Esophagus squamous epithelium (tissue), 5 donors: Measurements from ENCODE around the gene SYAP1. TPM values are rescaled to one million over a fixed set of nuclear protein-coding genes. Genes with fewer than 3 reads are reported as not detected.

ENCODE experiments used
- DNase-seq: peaks from one replicate; lab custom pipeline; 2025; lab: John Stamatoyannopoulos, UW
- H3K27ac ChIP-seq, 4 donors: fragments of 200-600 bp; sonication (generic); one replicate each; pipeline ENCODE4 v1.5.1; 2016 to 2019; ENCODE audit warnings: mild to moderate bottlenecking in 1 of 4
- H3K27me3 ChIP-seq, 4 donors: fragments of 200-600 bp; sonication (generic); 1 replicate in 3 of 4; 2 replicates in 1 of 4; pipeline versions ENCODE4 v1.5.1 to v1.6.0; 2017 to 2021; ENCODE audit warnings: antibody characterized with exemption in 1 of 4
- H3K36me3 ChIP-seq, 3 donors: fragments of 200-600 bp; sonication (generic); one replicate each; pipeline ENCODE4 v1.5.1; 2016 to 2019
- H3K4me1 ChIP-seq, 3 donors: fragments of 200-600 bp; sonication (generic); one replicate each; pipeline ENCODE4 v1.5.1; 2017 to 2019
- H3K4me3 ChIP-seq, 4 donors: fragments of 200-600 bp; sonication (generic); 1 replicate in 3 of 4; 2 replicates in 1 of 4; pipeline ENCODE4 v1.5.1; 2016 to 2019; ENCODE audit warnings: mild to moderate bottlenecking in 2 of 4, moderate library complexity in 1 of 4
- H3K9me3 ChIP-seq, 3 donors: fragments of 200-600 bp; sonication (generic); one replicate each; pipeline ENCODE4 v1.5.1; 2016 to 2019
- POLR2A ChIP-seq, 4 donors: fragments of 450-650 bp; IDR thresholded peaks; one replicate each; pipeline ENCODE4 v1.6.1; 2017; ENCODE audit warnings: antibody characterized with exemption in 4 of 4, mild to moderate bottlenecking in 4 of 4, moderate library complexity in 3 of 4
- WGBS, 2 donors: methylation state at CpG; one replicate each; pipeline ENCODE4 v1.1.5; 2018; 5-methylcytosine and 5-hydroxymethylcytosine counted together
- intact Hi-C: fragments of 100-400 bp; cut with DNase I; formaldehyde crosslinking; loops from one replicate; pipeline ENCODE4 v1.15.0; 2022
- total RNA-seq, 4 donors: library from RNA; depleted of rRNA; stranded (reverse); fragments of >200 nt; gene quantifications; one replicate each; pipeline ENCODE4 v1.1.0, GENCODE V29; 2016
- TF ChIP-seq, protein P1 (sequence below), 6 experiments: fragments of 450-650 bp in 4 of 6; fragments of 200-600 bp in 2 of 6; sonication (generic) in 2 of 6; IDR thresholded peaks; one replicate each; pipeline ENCODE4 v1.5.1; 2016 to 2019; ENCODE audit warnings: antibody characterized with exemption in 6 of 6, mild to moderate bottlenecking in 4 of 6, moderate library complexity in 4 of 6
- donor health status: DM: yes; HTN: yes; CAD: no.

SYAP1 gene
- total RNA-seq, 4 donors from 2014 or later: 16.2 to 22.8 (median 18.2) TPM

DNA sequence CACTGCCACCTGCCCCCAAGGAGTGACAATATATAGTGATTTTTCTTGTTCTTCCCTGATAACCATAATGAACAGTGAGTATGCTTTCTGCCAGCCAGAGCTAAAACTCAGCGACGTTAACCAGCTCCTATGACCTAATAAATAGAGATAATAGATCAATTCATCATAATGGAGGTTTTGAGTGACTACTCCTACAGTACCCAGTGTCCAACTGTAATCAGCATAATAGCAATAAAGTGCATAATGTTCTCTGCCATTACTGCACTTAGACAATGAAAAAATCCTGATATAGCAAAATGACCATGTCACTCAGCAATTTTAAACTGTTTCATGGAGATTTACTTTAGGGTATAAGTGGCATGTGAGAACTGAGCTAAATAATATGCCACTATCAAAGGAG lies 46.2 kb downstream of the SYAP1 start:
- no peaks in the 10 kb centered on the region for H3K4me1 ChIP-seq
- intact Hi-C loops: no loop called here
- no peaks in the 10 kb centered on the region for H3K9me3 ChIP-seq
- H3K36me3 ChIP-seq: peaks cover 0 to 5% (median 2%) of the 10 kb centered on the region in 3 donors
- TF ChIP-seq, protein P1, sequence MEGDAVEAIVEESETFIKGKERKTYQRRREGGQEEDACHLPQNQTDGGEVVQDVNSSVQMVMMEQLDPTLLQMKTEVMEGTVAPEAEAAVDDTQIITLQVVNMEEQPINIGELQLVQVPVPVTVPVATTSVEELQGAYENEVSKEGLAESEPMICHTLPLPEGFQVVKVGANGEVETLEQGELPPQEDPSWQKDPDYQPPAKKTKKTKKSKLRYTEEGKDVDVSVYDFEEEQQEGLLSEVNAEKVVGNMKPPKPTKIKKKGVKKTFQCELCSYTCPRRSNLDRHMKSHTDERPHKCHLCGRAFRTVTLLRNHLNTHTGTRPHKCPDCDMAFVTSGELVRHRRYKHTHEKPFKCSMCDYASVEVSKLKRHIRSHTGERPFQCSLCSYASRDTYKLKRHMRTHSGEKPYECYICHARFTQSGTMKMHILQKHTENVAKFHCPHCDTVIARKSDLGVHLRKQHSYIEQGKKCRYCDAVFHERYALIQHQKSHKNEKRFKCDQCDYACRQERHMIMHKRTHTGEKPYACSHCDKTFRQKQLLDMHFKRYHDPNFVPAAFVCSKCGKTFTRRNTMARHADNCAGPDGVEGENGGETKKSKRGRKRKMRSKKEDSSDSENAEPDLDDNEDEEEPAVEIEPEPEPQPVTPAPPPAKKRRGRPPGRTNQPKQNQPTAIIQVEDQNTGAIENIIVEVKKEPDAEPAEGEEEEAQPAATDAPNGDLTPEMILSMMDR (IDR thresholded peaks at IDR 0.05): no peak
- TF ChIP-seq POLR2A (IDR thresholded peaks at IDR 0.05): no peak
- H3K27me3 ChIP-seq: no peaks in the 10 kb centered on the region
- H3K4me3 ChIP-seq: no peak overlapping the region
- no peak overlapping the region for H3K27ac ChIP-seq
- DNase-seq: no peak
- 55 to 100% methylated on average over 2 of the region's 2 CpGs for WGBS, 2 donors

GRCh38 chrX:16770970-16771482 lies 51.6 kb downstream of the SYAP1 start:
- no peak for TF ChIP-seq POLR2A (IDR thresholded peaks at IDR 0.05)
- TF ChIP-seq, protein P1 (IDR thresholded peaks at IDR 0.05): no peak
- Histone ChIP-seq H3K4me3 (no peak overlapping the region), H3K27ac (no peak overlapping the region), H3K27me3 (no peaks in the 10 kb centered on the region), H3K36me3 (no peaks in the 10 kb centered on the region), H3K9me3 (no peaks in the 10 kb centered on the region), H3K4me1 (no peaks in the 10 kb centered on the region)
- no peak for DNase-seq
- WGBS, 2 donors: 51 to 68% methylated on average over 2 of the region's 2 CpGs
- intact Hi-C loops: no loop called here

- peak overlapping the region in 1 of 4 donors; percentile 21 for H3K27ac ChIP-seq
- no peak for DNase-seq
- WGBS, 2 donors: 35 to 46% methylated on average over 16 of the region's 16 CpGs
- no peaks in the 10 kb centered on the region for H3K36me3 ChIP-seq
- no peaks in the 10 kb centered on the region for H3K9me3 ChIP-seq
- no peaks in the 10 kb centered on the region for H3K27me3 ChIP-seq
- TF ChIP-seq POLR2A (IDR thresholded peaks at IDR 0.05): peak in 1 of 4 donors; percentile 14
- TF ChIP-seq, protein P1 (IDR thresholded peaks at IDR 0.05): no peak
- H3K4me3 ChIP-seq: no peak overlapping the region
- intact Hi-C loops: no loop called here
- no peaks in the 10 kb centered on the region for H3K4me1 ChIP-seq
Measured at GRCh38 chrX:16771483-16772398, 52.3 kb downstream of the SYAP1 start.

GRCh38 chrX:16772460-16772859 lies 53.0 kb downstream of the SYAP1 start:
- Histone ChIP-seq H3K9me3 (no peaks in the 10 kb centered on the region), H3K27me3 (no peaks in the 10 kb centered on the region), H3K27ac (no peak overlapping the region), H3K4me3 (no peak overlapping the region), H3K4me1 (no peaks in the 10 kb centered on the region), H3K36me3 (no peaks in the 10 kb centered on the region)
- TF ChIP-seq, protein P1 (IDR thresholded peaks at IDR 0.05): no peak
- no peak for TF ChIP-seq POLR2A (IDR thresholded peaks at IDR 0.05)
- WGBS, 2 donors: 83 to 92% methylated on average over 4 to 6 of the region's 6 CpGs
- intact Hi-C loops: no loop called here
- no peak for DNase-seq

- 66 to 76% methylated on average over 2 of the region's 2 CpGs for WGBS, 2 donors
- no peak for DNase-seq
- Histone ChIP-seq H3K27ac (no peak overlapping the region), H3K27me3 (no peaks in the 10 kb centered on the region), H3K4me3 (no peak overlapping the region), H3K36me3 (no peaks in the 10 kb centered on the region), H3K4me1 (no peaks in the 10 kb centered on the region), H3K9me3 (no peaks in the 10 kb centered on the region)
- no peak for TF ChIP-seq POLR2A (IDR thresholded peaks at IDR 0.05)
- TF ChIP-seq, protein P1 (IDR thresholded peaks at IDR 0.05): no peak
- intact Hi-C loops: no loop called here
Measured at GRCh38 chrX:16774746-16775145, 55.3 kb downstream of the SYAP1 start.
